ENCODE measurements around the gene VPS13D.
"Not testable (repeated sequence)": the region's sequence is repeated elsewhere in the genome, so short reads cannot be mapped to it uniquely, and the experiment has no call there.

VPS13D gene

GRCh38 chr1:12209495-12209832 is 20.4 kb upstream of the VPS13D start:
- H3K4me3 ChIP-seq = no peak overlapping the region
- no peaks in the 10 kb centered on the region for H3K36me3 ChIP-seq (ENCODE audit: insufficient read depth, low read length)
- no peak overlapping the region for H3K9ac ChIP-seq (ENCODE audit: insufficient read length)
- TF ChIP-seq EZH2 (IDR thresholded peaks at IDR 0.05) = no peak
- TF ChIP-seq FOXP2 (optimal IDR thresholded peaks at IDR 0.05; ENCODE audit: control extremely low read depth, extremely low read length, insufficient read depth) = no peak
- TF ChIP-seq POLR2AphosphoS5 (IDR thresholded peaks at IDR 0.05; ENCODE audit: borderline replicate concordance, low read depth, low read length) = no peak
- no peak for DNase-seq (ENCODE audit: low read depth, low spot score)
- H3K9me3 ChIP-seq (ENCODE audit: low read depth, low read length) = no peaks in the 10 kb centered on the region
- no peak overlapping the region for H3K27ac ChIP-seq

- TF ChIP-seq EZH2 (IDR thresholded peaks at IDR 0.05) (no peak), FOXP2 (optimal IDR thresholded peaks at IDR 0.05; ENCODE audit: control extremely low read depth, extremely low read length, insufficient read depth) (no peak), POLR2AphosphoS5 (IDR thresholded peaks at IDR 0.05; ENCODE audit: borderline replicate concordance, low read depth, low read length) (no peak)
- H3K36me3 ChIP-seq (ENCODE audit: insufficient read depth, low read length) = no peaks in the 10 kb centered on the region
- H3K9ac ChIP-seq (ENCODE audit: insufficient read length) = no peak overlapping the region
- no peak for DNase-seq (ENCODE audit: low read depth, low spot score)
- no peak overlapping the region for H3K27ac ChIP-seq
- H3K9me3 ChIP-seq (ENCODE audit: low read depth, low read length) = no peaks in the 10 kb centered on the region
- no peak overlapping the region for H3K4me3 ChIP-seq
These were observed 14.5 kb upstream of the VPS13D start for GRCh38 chr1:12215118-12215961.

- no peak overlapping the region for H3K9ac ChIP-seq (ENCODE audit: insufficient read length)
- H3K9me3 ChIP-seq (ENCODE audit: low read depth, low read length) = no peaks in the 10 kb centered on the region
- H3K4me3 ChIP-seq = no peak overlapping the region
- TF ChIP-seq FOXP2 (optimal IDR thresholded peaks at IDR 0.05; ENCODE audit: control extremely low read depth, extremely low read length, insufficient read depth) (no peak), POLR2AphosphoS5 (IDR thresholded peaks at IDR 0.05; ENCODE audit: borderline replicate concordance, low read depth, low read length) (no peak), EZH2 (IDR thresholded peaks at IDR 0.05) (no peak)
- no peak for DNase-seq (ENCODE audit: low read depth, low spot score)
- no peaks in the 10 kb centered on the region for H3K36me3 ChIP-seq (ENCODE audit: insufficient read depth, low read length)
- H3K27ac ChIP-seq = no peak overlapping the region
These were observed 10.0 kb upstream of the VPS13D start for GRCh38 chr1:12219800-12220199.

GRCh38 chr1:12220890-12221289 is 8.9 kb upstream of the VPS13D start:
- Histone ChIP-seq H3K4me3 (no peak overlapping the region), H3K27ac (no peak overlapping the region), H3K36me3 (ENCODE audit: insufficient read depth, low read length) (no peaks in the 10 kb centered on the region), H3K9ac (ENCODE audit: insufficient read length) (no peak overlapping the region), H3K9me3 (ENCODE audit: low read depth, low read length) (no peaks in the 10 kb centered on the region)
- DNase-seq (ENCODE audit: low read depth, low spot score) = no peak
- TF ChIP-seq POLR2AphosphoS5 (IDR thresholded peaks at IDR 0.05; ENCODE audit: borderline replicate concordance, low read depth, low read length) (no peak), EZH2 (IDR thresholded peaks at IDR 0.05) (no peak), FOXP2 (optimal IDR thresholded peaks at IDR 0.05; ENCODE audit: control extremely low read depth, extremely low read length, insufficient read depth) (no peak)

GRCh38 chr1:12222700-12223099 is 7.1 kb upstream of the VPS13D start:
- not testable (repeated sequence) for H3K9ac ChIP-seq (ENCODE audit: insufficient read length); H3K27ac ChIP-seq; H3K36me3 ChIP-seq (ENCODE audit: insufficient read depth, low read length); H3K4me3 ChIP-seq; H3K9me3 ChIP-seq (ENCODE audit: low read depth, low read length); DNase-seq (ENCODE audit: low read depth, low spot score)

- not testable (repeated sequence) for H3K4me3 ChIP-seq; DNase-seq (ENCODE audit: low read depth, low spot score); H3K9me3 ChIP-seq (ENCODE audit: low read depth, low read length); H3K27ac ChIP-seq; H3K36me3 ChIP-seq (ENCODE audit: insufficient read depth, low read length); H3K9ac ChIP-seq (ENCODE audit: insufficient read length)
These were observed 5.7 kb upstream of the VPS13D start for GRCh38 chr1:12224092-12224491.

GRCh38 chr1:12228979-12229378 is 851 bp upstream of the VPS13D start:
- Histone ChIP-seq H3K27ac (no peak overlapping the region), H3K36me3 (ENCODE audit: insufficient read depth, low read length) (no peaks in the 10 kb centered on the region), H3K9me3 (ENCODE audit: low read depth, low read length) (no peaks in the 10 kb centered on the region), H3K9ac (ENCODE audit: insufficient read length) (no peak overlapping the region), H3K4me3 (no peak overlapping the region)
- TF ChIP-seq FOXP2 (optimal IDR thresholded peaks at IDR 0.05; ENCODE audit: control extremely low read depth, extremely low read length, insufficient read depth) (no peak), POLR2AphosphoS5 (IDR thresholded peaks at IDR 0.05; ENCODE audit: borderline replicate concordance, low read depth, low read length) (no peak), EZH2 (IDR thresholded peaks at IDR 0.05) (no peak)
- no peak for DNase-seq (ENCODE audit: low read depth, low spot score)

- Histone ChIP-seq H3K36me3 (ENCODE audit: insufficient read depth, low read length) (no peaks in the 10 kb centered on the region), H3K27ac (no peak overlapping the region), H3K9ac (ENCODE audit: insufficient read length) (no peak overlapping the region), H3K9me3 (ENCODE audit: low read depth, low read length) (no peaks in the 10 kb centered on the region), H3K4me3 (peak overlapping the region; percentile 84)
- DNase-seq (ENCODE audit: low read depth, low spot score) = no peak
- no peak for TF ChIP-seq POLR2AphosphoS5 (IDR thresholded peaks at IDR 0.05; ENCODE audit: borderline replicate concordance, low read depth, low read length)
- TF ChIP-seq FOXP2 (optimal IDR thresholded peaks at IDR 0.05; ENCODE audit: control extremely low read depth, extremely low read length, insufficient read depth) = no peak
- TF ChIP-seq EZH2 (IDR thresholded peaks at IDR 0.05) = no peak
These were observed 420 bp upstream of the VPS13D start for GRCh38 chr1:12229386-12229834.

Measured in SK-N-MC (cell line).